ENCODE results near the gene KCNMA1. TPM values are rescaled to one million over a fixed set of nuclear protein-coding genes. Genes with fewer than 3 reads are reported as not detected.

KCNMA1 gene
- polyA plus RNA-seq, 1 of the 3 experiments (the other 2 are of a cell fraction), result 107 TPM

- Histone ChIP-seq H3K9me3 (no peaks in the 10 kb centered on the region), H3F3A (replicated peaks; ENCODE audit: insufficient read depth) (no peaks in the 10 kb centered on the region), H3K27ac (ENCODE audit: low read depth in 2 of 2, low read length in 1 of 2) (no peak overlapping the region), H3K4me3 (ENCODE audit: low read depth in 2 of 2, low read length in 1 of 2) (no peak overlapping the region), H3K4me2 (no peak overlapping the region), H3K9me2 (no peaks in the 10 kb centered on the region), H3K27me3 (ENCODE audit: insufficient read depth) (no peaks in the 10 kb centered on the region), H3K36me3 (replicated peaks in 1 of 2; ENCODE audit: control insufficient read depth in 1 of 2, insufficient read depth in 2 of 2, low read length in 1 of 2) (peaks cover 0 to 12% of the 10 kb centered on the region in 2 experiments), H3K79me2 (ENCODE audit: insufficient read depth) (no peaks in the 10 kb centered on the region), H3K4me1 (ENCODE audit: control insufficient read depth in 1 of 2, insufficient read depth in 2 of 2, low read depth in 1 of 2, low read length in 1 of 2) (peaks cover 0 to 5% of the 10 kb centered on the region in 2 experiments; a peak in 1 of 4 replicates), H3K9ac (no peak overlapping the region), H2AFZ (ENCODE audit: low read depth) (no peak overlapping the region), H4K20me1 (ENCODE audit: insufficient read depth) (no peaks in the 10 kb centered on the region)
- 88% methylated on average over 3 of the region's 3 CpGs for WGBS (ENCODE audit: low lambda C conversion rate)
- no peak for DNase-seq
- ChIA-PET POLR2A (no interaction called here), CTCF (interaction anchor here (0.9 to 1.6 kb wide), 5 partner anchors 8 to 322 kb away, joined by 3 to 10 read pairs (median 3); no protein-coding TSS in a partner anchor)
- TF ChIP-seq PBX3 (IDR thresholded peaks at IDR 0.05) (no peak), USF2 (IDR thresholded peaks at IDR 0.05; ENCODE audit: borderline replicate concordance, low read depth, low read length) (no peak), MXI1 (IDR thresholded peaks at IDR 0.05; ENCODE audit: low read depth, low read length) (no peak), POLR2AphosphoS5 (IDR thresholded peaks at IDR 0.05; ENCODE audit: low read depth, low read length) (no peak)
Measured at GRCh38 chr10:77486517-77486916, 151.1 kb downstream of the KCNMA1 start.

GRCh38 chr10:77485847-77486246 is 151.8 kb downstream of the KCNMA1 start:
- CTCF ChIA-PET, result interaction anchor here (1.2 to 1.6 kb wide), 3 partner anchors 9 to 322 kb away, joined by 3 to 10 read pairs (median 3); no protein-coding TSS in a partner anchor

More at GRCh38 chr10:77485847-77486246, 151.8 kb downstream of the KCNMA1 start:
- Histone ChIP-seq H3K36me3 (replicated peaks in 1 of 2; ENCODE audit: control insufficient read depth in 1 of 2, insufficient read depth in 2 of 2, low read length in 1 of 2) (peaks cover 0 to 10% of the 10 kb centered on the region in 2 experiments), H3K79me2 (ENCODE audit: insufficient read depth) (no peaks in the 10 kb centered on the region), H3K4me1 (ENCODE audit: control insufficient read depth in 1 of 2, insufficient read depth in 2 of 2, low read depth in 1 of 2, low read length in 1 of 2) (no peaks in the 10 kb centered on the region; a peak in 1 of 4 replicates), H3F3A (replicated peaks; ENCODE audit: insufficient read depth) (no peaks in the 10 kb centered on the region), H3K9me3 (no peaks in the 10 kb centered on the region), H3K27me3 (ENCODE audit: insufficient read depth) (no peaks in the 10 kb centered on the region), H3K4me2 (no peak overlapping the region), H4K20me1 (ENCODE audit: insufficient read depth) (no peaks in the 10 kb centered on the region), H3K4me3 (ENCODE audit: low read depth in 2 of 2, low read length in 1 of 2) (no peak overlapping the region), H3K27ac (ENCODE audit: low read depth in 2 of 2, low read length in 1 of 2) (no peak overlapping the region), H3K9me2 (no peaks in the 10 kb centered on the region), H2AFZ (ENCODE audit: low read depth) (no peak overlapping the region), H3K9ac (no peak overlapping the region)
- TF ChIP-seq SIN3A (IDR thresholded peaks at IDR 0.05; ENCODE audit: borderline replicate concordance, low read depth, low read length) (no peak), FOXJ3 (CRISPR knock-in tag; IDR thresholded peaks at IDR 0.05) (no peak), IRF3 (IDR thresholded peaks at IDR 0.05; ENCODE audit: low read depth, low read length) (no peak), NRF1 (IDR thresholded peaks at IDR 0.05; ENCODE audit: low read depth, low read length) (no peak), FOSL2 (IDR thresholded peaks at IDR 0.05; ENCODE audit: borderline replicate concordance, low read depth) (no peak), USF1 (IDR thresholded peaks at IDR 0.05; ENCODE audit: borderline replicate concordance, low read depth) (no peak), CTCF (IDR thresholded peaks at IDR 0.05) (no peak), USF2 (IDR thresholded peaks at IDR 0.05; ENCODE audit: borderline replicate concordance, low read depth, low read length) (no peak), JUND (IDR thresholded peaks at IDR 0.05) (no peak)
- DNase-seq, result no peak
- POLR2A ChIA-PET, result no interaction called here
- 86% methylated on average over 2 of the region's 2 CpGs for WGBS (ENCODE audit: low lambda C conversion rate)

Data from SK-N-SH (cell line).